Measurements from ENCODE around the gene SLC35A4.
"Not testable (repeated sequence)": the region's sequence is repeated elsewhere in the genome, so short reads cannot be mapped to it uniquely, and the experiment has no call there.

SLC35A4 gene

DNA sequence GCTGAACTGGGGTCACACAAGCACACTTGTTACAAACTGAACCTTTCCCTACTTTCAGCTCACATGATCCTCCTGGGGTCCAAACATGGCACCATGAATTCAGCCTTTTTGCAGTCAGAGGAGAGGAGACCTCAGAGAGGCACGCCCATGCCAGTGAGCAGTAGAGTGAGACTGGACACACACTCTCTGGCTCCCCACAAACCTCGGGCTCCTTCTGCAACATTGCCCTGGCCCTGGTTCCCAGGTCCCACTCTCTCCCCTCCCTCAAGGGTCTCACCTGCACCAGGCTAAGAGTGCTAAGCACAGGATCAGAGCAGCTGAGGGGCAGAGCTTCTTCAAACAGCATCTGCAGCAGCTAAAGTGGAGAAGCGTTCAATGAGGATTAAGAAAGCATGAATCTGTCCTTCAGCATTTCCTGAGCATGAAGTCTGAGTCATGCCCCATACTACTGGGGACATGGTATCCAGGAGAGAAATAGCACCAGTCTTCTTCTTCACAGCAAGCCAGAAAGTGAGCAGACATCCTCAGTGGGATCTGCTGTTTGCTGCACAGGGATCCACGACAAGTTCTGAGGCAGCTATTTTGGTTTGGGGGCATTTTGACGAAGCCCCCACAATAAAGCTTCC lies 27.2 kb downstream of the SLC35A4 start:
- no peak for DNase-seq

DNA sequence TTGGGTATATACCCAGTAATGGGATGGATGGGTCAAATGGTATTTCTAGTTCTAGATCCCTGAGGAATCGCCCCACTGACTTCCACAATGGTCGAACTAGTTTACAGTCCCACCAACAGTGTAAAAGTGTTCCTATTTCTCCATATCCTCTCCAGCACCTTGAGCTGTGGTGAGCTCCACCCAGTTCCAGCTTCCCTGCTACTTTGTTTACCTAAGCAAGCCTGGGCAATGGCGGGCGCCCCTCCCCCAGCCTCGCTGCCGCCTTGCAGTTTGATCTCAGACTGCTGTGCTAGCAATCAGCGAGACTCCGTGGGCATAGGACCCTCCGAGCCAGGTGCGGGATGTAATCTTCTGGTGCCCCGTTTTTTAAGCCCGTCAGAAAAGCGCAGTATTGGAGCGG lies 28.4 kb downstream of the SLC35A4 start:
- DNase-seq = not testable (repeated sequence)

DNA sequence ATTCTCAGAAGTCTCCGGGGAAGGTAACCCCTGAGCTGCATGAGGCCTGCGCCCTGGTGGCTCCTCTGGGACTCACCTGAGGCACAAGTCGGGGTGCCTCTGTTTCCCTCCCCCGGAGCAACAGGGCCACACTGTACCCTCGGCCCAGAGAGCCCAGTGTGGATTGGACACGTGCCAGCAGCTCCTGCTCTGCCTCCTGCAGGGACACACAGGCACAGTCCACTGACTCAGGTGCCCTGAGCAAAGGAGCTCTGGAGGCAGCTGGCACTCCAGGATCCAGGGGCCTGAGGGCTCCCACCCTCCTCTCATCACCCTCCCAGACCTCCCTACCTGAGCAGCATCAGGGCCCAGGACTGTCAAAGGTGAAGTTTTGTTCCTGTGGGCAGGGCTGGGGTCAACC lies 29.5 kb downstream of the SLC35A4 start:
- DNase-seq = no peak

DNA sequence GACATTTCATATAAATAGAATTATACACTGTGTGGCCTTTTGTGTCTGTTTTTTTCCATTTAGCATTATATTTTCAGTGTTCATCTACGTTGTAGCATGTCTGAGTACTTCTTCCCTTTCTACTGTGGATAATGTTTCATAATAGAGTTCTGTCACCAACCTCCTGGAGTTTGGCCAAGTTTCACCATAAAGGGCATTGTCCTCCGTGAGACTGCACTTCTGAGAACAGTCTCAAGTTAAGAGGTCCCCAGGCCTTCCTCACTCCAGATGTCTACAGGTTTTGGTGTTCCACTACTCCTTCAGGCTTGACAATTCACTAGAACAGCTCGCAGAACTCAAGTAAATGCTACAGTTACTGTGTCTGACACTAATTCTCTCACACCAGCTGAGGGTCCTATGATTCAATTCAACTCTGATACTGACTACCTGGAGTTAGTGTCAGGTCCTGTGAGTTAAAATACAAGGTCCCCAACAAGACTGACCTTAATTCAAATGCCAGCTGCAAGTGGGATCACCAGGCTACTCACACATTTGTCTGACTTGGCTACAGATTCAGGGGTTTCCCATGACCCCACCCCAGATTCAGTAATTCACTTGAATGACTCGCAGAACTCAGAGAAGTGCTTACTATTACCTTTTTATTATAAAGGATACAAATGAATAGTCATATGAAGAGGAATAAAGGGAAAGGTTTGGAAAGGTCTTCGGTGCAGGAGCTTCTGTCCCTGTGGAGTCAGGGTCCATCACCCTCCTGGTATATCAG lies 31.1 kb downstream of the SLC35A4 start:
- no peak for DNase-seq

DNA sequence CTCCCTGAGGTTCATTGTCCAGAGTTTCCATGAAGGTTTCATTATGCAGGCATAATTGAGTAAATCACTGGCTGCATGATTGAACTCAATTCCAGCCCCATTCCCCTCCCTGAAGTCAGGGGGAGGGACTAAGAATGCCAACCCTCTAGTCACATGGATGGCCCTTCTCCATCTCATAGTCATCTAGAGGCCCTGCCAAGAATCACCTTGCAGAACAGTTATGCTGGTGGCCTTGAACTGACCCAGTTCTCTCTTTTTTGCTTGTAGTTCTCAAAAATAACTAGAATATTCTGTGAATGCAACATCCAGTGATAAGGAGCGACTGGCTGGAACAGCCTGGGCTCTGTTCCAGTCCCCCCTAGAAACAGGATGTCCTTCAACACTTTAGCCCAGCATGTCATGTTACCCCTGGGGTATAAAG lies 31.7 kb downstream of the SLC35A4 start:
- DNase-seq = no peak

DNA sequence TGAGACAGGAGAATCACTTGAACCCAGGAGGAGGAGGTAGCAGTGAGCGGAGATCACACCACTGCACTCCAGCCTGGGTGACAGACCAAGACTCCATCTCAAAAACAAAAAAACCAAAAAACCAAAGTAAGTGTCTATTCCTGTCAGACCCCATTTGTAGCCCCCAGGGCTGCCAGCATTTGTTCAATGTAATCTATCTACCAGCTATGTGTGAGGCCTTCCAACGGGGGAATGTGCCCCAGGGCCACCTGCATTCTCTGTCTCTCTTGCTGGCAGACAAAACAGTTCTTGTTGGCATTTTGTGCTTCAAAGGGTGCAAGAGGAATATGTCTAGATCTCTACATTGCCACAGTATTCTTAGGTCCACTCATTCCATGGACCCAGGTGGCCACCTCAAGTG lies 34.2 kb downstream of the SLC35A4 start:
- no peak for DNase-seq

DNA sequence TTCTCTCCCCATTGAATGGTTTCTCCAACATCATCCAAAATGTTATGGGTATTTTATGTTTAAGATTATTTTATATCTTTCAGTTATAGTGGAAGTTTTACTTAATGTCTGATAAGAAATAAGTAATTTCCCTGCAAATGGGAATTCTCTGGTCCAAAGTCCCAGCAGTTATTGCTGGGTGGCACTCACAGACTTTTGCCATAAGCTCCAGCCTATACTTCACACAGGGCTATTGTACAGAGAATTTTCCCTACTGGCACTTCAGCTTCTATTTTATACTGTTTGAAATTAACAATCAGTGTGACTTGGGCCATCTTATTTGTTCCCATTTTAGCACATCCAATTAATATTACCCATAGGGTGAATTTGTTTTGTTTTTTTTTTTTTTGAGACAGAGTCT lies 35.5 kb downstream of the SLC35A4 start:
- DNase-seq = no peak

DNA sequence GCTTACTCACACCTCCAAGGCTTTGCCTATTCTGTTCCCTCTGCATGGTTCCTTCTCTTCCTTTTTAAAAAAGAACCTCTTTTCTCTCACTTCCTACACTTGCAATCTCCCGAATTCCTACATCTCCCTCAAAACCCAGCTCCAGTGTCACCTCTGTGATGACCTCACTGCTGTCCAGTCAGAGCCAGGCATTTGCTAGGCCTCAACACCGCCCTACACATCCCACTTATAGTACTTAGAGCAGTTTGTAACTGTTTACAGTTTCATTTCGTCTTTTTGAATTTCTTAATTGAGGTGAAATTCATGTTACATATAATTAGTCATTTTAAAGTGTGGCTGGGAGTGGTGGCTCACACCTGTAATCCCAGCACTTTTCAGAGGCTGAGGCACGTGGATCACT lies 37.5 kb downstream of the SLC35A4 start:
- no peak for DNase-seq

DNA sequence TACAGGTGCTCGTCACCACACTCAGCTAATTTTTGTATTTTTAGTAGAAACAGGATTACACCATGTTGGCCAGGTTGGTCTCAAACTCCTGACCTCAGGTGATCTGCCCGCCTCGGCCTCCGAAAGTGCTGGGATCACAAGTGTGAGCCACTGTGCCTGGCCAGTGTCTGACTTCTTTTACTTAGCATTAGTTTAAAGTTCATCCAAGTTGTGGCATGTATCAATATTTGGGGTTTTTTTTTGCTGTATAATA lies 38.7 kb downstream of the SLC35A4 start:
- DNase-seq = not testable (repeated sequence)

DNA sequence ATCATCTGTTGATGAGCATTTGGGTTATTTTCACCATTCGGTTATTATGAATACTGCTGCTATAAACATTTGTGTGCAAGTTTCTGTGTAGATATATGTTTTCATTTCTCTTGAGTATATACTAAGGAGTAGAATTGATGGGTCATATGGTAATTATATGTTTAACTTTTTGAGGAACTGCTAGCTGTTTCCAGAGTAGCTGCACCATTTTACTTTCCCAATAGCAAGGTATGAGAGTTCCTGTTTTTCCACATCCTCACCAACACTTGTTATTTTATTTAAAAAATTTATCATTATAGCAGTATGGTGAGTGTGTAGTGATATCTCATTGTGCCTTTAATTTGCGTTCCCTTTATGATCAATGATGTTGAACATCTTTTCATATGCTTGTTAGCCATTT lies 39.1 kb downstream of the SLC35A4 start:
- DNase-seq = no peak

DNA sequence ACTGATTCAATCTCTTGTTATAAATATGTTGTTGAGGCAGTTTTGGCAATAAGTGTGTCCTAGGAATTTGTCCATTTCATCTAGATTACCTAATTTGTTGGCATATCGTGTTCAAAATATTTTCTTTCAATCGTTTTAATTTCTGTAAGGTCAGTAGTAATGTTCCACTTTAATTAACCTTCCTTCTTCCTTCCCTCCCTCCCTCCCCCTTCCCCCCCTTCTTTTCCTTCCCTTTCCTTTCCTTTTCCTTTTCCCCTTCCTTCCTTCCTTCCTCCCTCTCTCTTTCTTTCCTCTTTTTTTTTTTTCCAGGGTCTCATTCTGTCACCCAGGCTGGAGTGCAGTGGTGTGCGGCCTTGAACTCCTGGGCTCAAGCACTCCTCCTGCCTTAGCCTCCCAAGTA lies 41.3 kb downstream of the SLC35A4 start:
- no peak for DNase-seq

DNA sequence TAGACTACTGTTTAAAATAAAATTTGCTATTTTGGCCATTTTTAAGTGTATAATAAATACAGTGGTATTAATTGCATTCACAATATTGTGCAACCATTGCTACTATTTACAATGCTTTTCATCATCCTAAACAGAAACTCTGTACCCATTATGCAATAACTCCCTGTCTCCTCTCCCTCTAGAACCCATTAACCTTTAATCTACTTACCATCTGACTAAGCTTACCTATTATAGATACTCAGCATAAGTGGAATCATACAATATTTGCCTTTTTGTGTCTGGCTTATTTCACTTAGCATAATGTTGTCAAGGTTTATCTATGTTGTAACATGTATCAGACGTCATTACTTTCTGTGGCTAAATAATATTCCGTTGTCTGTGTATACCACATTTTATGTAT lies 42.4 kb downstream of the SLC35A4 start:
- no peak for DNase-seq

DNA sequence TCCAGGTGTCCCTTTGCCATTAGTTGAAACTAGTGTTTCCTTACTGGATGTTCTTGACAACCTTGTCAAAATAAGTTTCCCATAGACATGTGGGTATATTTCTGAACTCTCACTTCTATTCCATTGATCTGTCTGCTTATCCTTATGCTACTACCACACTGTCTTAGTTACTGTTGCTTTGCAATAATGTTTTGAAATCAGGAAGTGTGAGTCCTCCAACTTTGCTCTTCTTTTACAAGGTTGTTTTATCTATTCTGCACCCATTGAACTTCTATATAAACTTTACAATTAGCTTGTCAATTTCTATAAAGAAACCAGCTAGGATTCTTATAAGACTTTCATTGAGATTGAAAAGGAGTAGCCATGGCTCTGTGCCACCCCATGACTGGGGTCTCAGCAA lies 44.1 kb downstream of the SLC35A4 start:
- DNase-seq = no peak

DNA sequence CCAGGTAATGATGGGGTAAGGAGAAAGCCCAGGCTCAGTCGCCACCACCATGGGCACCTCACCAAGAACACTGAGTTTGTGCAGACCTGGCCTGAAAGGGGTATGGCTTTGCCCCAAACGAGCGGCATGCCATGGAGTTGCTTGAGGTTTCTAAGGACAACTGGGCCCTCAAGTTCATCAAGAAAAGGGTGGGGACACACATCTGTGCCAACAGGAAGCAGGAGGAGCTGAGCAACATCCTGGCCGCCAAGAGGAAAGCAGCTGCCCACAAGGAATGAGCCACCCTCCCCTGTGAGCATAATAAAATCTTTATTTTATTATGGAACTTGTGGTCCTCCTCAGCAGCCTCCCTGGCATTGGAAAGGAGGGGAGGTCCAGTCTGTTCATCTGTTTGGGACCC lies 44.5 kb downstream of the SLC35A4 start:
- no peak for DNase-seq

DNA sequence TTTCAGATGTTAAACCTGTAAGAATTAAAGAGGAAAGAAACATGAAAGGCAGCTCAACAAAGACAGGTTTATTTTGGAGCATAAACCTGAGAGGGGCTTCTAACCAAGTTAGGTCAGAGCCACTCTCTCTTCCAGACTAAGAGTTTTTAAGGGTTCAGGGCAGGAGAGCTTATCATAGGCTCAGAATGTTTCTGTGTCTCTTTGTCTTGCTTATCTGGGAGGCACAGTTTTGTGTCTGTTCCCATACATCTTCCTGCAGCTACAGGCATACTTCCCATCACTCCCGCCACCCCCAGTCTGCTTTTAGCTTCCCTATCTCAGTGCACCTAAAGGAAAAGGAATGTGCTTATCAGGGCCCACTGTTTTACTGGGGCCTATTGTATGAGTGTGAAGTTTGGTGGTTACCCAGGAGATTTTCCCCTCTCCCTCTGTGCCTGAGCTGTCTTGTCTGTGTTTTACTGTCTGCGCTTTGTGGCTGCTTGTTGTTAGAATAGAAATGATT lies 46.4 kb downstream of the SLC35A4 start:
- DNase-seq = no peak

All from activated CD4-positive, alpha-beta T cell treated with anti-CD3 and anti-CD28 coated beads, Interleukin-2, amount 50 U/mL, for 16 hours (primary cell).